HG03342 (cell line): ENCODE data around the gene RITA1.
"Not testable (repeated sequence)": the region's sequence is repeated elsewhere in the genome, so short reads cannot be mapped to it uniquely, and the experiment has no call there.

Experiments
- ATAC-seq: cut with Tn5 transposase; IDR thresholded peaks from one replicate; pipeline ENCODE4 v1.9.1; 2021; ENCODE audit warnings: mild to moderate bottlenecking, moderate library complexity; ENCODE audit not compliant: unreplicated experiment

Gene RITA1

GRCh38 chr12:113185180-113186032 is at the start of gene RITA1, which contains the start of gene DDX54:
TSS of gene RITA1 (plus strand) at chr12:113185721. CDS start at chr12:113186747, 1,026 bp downstream.
TSS of gene DDX54 (minus strand) at chr12:113185478. CDS start at chr12:113185451, 27 bp downstream.
- ATAC-seq = peak; percentile 37

- ATAC-seq = no peak
Observed at GRCh38 chr12:113136128-113136989, 49.2 kb upstream of the RITA1 start.

GRCh38 chr12:113136990-113137511 is 48.5 kb upstream of the RITA1 start:
- ATAC-seq = no peak

GRCh38 chr12:113137861-113138783 is 47.4 kb upstream of the RITA1 start:
- ATAC-seq = no peak

GRCh38 chr12:113138826-113139225 is 46.7 kb upstream of the RITA1 start:
- ATAC-seq = no peak

- ATAC-seq = no peak
Observed at GRCh38 chr12:113140706-113141105, 44.8 kb upstream of the RITA1 start.

GRCh38 chr12:113141716-113142115 is 43.8 kb upstream of the RITA1 start:
- not testable (repeated sequence) for ATAC-seq

- ATAC-seq = no peak
Observed at GRCh38 chr12:113142173-113142885, 43.2 kb upstream of the RITA1 start.

- ATAC-seq = no peak
Observed at GRCh38 chr12:113142886-113143332, 42.6 kb upstream of the RITA1 start.

- no peak for ATAC-seq
Observed at GRCh38 chr12:113143959-113144358, 41.6 kb upstream of the RITA1 start.

- ATAC-seq = no peak
Observed at GRCh38 chr12:113144806-113145205, 40.7 kb upstream of the RITA1 start.

- no peak for ATAC-seq
Observed at GRCh38 chr12:113145720-113146551, 39.6 kb upstream of the RITA1 start.

GRCh38 chr12:113146999-113147398 is 38.5 kb upstream of the RITA1 start:
- ATAC-seq = no peak

- ATAC-seq = no peak
Observed at GRCh38 chr12:113149361-113150150, 36.0 kb upstream of the RITA1 start, which contains the start of gene CFAP73. TSS of gene CFAP73 (plus strand) at chr12:113149724. CDS start at chr12:113149858, 134 bp downstream.

GRCh38 chr12:113151655-113152054 is 33.9 kb upstream of the RITA1 start:
- ATAC-seq = no peak

GRCh38 chr12:113152196-113152834 is 33.2 kb upstream of the RITA1 start:
- ATAC-seq = no peak
